SKM-1 (cell line): ENCODE results near the gene PUS1.

Experiments
- DNase-seq: peaks from one replicate; lab custom pipeline; 2025; ENCODE audit not compliant: unreplicated experiment; lab: John Stamatoyannopoulos, UW

The PUS1 gene

DNA sequence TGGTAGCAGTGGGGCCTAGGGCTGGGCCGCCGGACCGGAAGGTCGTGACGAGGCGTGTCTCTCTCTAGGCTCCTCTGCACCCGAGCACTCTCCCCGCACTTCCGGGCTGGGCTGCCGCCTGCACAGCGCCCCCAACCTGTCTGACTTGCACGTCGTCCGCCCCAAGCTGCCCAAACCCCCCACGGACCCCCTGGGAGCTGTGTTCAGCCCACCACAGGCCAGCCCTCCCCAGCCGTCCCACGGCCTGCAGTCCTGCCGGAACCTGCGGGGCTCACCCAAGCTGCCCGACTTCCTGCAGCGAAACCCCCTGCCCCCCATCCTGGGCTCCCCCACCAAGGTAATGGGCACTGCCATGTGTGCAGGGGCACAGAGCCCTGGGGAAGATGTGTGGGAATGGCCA, 13.3 kb upstream of the PUS1 start:
- no peak for DNase-seq

DNA sequence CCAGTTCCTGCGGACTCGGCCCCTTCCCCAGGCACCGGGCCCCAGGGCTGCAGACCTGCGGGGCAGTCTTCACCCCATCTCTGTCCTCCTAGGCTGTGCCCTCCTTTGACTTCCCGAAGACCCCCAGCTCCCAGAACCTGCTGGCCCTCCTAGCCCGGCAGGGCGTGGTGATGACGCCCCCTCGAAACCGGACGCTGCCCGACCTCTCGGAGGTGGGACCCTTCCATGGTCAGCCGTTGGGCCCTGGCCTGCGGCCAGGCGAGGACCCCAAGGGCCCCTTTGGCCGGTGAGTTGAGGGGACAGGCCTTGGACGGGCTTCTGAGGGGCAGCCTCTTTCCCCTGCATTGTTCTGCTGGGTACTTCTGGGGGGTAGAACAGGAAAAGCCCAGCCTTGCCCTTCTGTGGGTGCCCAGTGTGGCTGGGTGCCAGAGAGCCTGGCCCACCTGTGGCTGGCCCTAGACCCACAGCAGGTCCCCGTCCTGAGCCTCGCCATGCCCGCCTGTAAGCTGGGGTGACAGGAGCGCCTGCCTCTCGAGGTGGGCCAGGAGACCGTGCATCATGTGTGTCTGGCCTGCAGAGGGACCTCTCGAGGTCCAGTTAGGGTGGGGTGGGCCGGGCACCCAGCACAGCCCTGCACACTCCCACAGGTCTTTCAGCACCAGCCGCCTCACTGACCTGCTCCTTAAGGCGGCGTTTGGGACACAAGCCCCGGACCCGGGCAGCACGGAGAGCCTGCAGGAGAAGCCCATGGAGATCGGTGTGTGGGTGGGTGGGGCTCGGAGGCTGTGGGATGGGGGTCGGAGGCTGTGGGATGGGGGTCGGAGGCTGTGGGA, 12.6 kb upstream of the PUS1 start:
- no peak for DNase-seq

DNA sequence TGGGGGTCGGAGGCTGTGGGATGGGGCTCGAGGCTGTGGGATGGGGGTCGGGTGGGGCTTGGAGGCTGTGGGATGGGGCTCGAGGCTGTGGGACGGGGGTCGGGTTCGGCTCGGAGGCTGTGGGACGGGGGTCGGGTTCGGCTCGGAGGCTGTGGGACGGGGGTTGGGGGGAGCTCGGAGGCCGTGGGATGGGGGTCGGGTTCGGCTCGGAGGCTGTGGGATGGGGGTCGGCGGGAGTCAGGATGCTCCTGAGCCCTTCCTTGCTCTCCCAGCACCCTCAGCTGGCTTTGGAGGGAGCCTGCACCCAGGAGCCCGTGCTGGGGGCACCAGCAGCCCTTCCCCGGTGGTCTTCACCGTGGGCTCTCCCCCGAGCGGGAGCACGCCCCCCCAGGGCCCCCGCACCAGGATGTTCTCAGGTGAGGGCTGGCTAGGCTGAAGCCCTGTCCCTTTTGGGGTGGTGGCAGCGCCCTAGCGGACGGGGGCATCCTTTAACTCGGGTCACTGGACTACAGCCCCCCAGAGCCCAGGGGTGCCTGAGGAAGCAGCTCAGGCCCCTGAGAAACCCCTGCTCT, 11.9 kb upstream of the PUS1 start:
- DNase-seq, result no peak

DNA sequence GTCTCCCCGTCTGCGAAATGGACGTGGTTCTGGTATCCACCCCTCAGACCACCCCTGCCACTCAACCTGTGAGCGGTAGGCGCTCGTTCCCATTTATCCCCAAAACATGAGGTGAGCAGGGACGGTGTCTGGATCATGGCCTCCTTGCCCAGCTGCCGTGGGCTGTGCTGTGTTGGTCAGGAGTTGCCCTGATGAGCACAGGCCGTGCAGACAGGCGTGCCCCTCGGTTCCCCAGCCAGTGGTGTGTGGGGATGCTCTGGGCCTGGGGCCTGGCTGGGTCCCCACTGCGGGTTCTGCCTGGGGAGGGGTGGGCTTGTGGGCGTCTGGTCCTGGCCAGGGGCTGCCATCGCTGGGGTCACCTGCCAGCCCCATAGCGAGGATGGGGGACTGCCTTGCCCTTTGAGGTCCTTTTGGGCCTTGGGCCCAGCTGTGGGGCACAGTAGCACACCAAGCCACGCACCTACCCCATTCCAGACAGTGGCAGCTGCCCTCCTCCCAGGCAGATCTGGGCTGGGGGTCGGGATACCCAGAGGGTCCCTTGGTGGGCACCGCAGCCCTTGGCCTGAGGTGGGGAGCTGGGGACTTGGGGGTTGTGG, 11.3 kb upstream of the PUS1 start:
- DNase-seq, result no peak

DNA sequence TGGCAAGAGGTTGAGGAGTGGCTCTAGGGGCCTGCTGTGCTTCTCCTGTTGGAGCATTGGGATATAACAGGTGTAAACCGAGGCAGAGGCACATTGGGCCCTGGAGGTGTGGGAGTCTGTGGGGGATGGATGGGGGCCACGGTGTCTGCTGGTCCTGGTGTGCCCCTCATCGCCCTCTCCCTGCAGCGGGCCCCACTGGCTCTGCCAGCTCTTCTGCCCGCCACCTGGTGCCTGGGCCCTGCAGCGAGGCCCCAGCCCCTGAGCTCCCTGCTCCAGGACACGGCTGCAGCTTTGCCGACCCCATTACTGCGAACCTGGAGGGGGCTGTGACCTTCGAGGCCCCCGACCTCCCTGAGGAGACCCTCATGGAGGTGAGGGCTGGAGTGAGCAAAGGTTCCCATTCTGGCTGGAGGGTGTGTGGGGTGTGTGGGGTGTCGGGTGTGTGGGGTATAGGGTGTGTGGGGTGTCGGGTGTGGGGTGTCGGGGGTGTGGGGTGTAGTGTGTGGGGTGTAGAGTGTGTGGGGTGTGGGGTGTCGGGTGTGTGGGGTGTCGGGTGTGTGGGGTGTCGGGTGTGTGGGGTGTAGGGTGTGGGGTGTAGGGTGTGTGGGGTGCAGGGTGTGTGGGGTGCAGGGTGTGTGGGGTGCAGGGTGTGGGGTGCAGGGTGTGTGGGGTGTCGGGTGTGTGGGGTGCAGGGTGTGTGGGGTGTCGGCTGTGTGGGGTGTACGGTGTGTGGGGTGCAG, 10.6 kb upstream of the PUS1 start:
- no peak for DNase-seq

DNA sequence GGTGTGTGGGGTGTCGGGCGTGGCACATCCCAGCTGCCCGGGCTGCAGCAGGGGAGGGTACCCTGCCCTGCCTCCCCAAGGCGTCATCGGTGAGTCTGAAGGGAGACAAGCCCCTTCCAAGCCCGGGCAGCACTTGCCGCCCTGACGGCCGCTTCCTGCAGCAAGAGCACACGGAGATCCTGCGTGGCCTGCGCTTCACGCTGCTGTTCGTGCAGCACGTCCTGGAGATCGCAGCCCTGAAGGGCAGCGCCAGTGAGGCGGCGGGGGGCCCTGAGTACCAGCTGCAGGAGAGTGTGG, 10.1 kb upstream of the PUS1 start:
- DNase-seq, result no peak

DNA sequence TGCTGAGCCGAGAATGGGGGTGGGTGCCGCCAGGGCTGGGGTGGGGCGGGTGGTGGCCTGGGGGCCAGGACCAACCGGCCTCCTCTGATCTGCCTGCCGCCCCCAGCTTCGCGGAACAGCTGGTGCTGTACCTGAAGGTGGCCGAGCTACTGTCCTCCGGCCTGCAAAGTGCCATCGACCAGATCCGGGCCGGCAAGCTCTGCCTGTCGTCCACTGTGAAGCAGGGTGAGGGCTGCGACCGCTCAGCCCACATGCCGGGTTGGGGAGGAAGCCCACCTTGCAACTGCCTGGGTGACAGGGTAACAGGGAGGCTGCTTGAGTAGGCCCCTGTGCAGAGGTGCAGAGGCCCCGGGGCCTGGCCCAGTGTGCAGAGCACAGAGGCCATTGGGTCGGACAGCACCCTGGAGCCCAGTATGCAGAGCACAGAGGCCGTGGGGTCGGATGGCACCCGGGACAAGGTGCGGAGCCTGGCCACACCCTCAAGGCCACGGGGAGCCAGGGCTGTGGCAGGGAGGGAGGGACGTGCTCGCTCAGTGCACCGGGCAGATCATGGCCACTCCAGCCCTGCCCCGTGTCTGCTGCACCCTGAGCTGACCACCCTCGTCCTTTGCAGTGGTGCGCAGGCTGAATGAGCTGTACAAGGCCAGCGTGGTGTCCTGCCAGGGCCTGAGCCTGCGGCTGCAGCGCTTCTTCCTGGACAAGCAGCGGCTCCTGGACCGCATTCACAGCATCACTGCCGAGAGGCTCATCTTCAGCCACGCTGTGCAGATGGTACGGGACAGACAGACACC, 9.5 kb upstream of the PUS1 start:
- no peak for DNase-seq

DNA sequence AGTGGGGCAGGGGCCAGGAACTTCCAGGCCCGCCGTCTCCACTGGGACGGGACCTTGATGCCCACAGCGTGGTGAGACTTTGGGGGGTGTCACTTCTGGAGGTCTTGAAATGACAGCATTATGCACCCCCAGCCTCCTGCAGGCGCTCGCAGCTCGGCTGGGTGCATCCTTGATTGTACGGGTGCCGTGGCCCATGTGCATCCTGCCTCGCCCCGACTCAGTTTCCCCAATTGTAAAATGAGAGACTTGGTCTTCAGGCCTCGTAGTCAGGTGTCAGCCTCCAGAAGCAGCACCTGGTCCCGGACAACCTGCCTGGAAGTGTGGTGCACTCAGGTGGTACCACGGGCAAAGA, 8.9 kb upstream of the PUS1 start:
- DNase-seq, result no peak

DNA sequence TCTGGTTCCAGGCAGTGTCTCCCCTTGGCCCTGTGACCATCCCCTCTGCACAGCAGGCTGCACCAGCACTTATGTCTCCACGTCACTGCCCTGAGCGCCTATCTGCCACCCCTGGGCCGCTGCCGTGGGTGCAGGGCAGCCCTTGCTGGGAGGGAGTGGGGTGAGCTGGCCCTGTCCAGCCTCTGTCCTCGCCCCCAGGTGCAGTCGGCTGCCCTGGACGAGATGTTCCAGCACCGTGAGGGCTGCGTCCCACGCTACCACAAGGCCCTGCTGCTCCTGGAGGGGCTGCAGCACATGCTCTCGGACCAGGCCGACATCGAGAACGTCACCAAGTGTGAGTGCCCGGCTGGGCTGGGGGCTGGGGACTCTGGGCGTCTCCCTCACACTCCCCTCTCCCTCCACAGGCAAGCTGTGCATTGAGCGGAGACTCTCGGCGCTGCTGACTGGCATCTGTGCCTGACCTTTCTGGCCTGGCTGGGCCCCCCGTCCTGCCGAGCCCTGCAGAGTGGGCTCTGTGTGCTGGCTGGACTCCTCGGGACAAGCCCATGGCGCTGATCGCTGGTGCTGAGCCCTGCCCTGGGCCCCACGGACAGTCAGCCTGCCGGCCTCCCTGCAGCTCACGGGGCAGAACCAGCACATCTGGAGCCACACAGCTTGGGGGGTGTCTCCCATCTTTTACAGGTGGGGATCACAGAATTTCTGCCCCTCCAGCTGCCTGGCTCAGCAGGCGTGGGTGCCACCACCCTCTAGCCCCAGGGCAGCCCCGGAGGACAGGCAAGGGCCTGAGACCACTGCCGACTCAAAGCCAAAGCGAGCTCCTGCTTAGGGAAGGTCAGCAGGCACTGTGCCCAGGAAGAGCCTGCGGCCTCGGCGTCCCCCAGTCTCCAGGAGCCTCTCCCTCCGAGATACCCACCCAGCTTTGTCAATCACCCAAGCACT, 7.9 kb upstream of the PUS1 start:
- no peak for DNase-seq

DNA sequence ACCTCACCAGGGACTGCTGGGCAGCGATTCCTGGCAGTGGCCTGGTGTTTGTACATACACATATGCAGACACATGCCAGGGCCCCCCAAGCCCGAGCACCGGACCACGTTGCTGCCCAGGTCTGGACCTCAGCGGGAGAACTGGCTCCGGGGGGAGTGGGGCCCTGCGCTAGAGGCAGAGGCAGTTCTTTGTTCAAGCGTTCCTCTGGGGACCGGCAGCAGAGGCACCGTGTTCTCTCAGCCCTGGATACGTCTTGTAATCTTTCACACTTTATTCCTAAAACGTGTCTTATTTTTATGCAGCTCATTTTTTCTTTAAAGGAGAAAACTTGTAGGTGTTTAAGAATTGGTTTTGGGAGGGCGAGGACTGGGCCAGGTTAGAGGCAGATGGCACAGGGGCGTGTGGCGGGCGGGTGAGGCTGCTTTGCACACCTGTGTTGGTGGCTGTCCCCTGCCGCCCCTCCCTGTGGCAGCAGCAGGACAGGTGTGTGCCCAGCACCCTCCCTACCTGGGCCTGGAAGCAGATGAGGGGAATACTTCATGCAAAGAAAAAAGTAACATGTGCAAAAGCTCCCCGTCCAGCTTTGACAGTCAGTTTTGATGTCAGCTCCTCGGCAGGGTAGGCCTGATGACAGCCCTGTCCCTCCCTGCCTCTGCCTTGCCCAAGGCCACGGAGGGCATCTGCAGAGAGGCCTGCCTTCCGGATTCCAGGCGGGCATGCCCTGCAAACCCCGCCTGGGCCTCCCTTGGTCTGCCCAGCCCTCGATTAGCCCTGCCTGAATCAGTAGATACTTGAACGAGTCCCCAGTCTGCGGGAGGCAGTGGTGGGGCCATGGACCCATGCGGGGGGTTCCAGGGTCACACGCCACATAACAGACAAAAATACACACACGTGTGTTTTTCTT, 7.0 kb upstream of the PUS1 start:
- DNase-seq, result no peak

DNA sequence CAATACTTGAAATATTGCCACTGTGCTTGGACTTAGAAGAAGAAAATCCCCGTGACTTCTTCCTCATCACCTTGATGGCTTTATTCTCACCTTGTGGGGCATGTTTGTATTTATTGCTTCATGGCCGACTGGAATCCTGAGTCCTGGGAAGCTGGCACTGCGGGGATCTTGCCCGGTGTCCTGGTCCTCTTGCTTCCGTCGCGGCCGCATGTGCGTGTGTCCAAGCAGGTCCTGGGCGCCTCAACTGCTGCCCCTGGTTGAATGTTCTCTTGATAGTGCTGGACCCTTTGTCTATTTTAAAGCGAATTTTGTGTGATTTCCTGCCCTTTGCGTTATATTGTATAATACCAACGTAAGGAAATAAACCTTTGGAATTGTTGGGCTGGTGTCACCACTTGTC, 6.3 kb upstream of the PUS1 start:
- no peak for DNase-seq

DNA sequence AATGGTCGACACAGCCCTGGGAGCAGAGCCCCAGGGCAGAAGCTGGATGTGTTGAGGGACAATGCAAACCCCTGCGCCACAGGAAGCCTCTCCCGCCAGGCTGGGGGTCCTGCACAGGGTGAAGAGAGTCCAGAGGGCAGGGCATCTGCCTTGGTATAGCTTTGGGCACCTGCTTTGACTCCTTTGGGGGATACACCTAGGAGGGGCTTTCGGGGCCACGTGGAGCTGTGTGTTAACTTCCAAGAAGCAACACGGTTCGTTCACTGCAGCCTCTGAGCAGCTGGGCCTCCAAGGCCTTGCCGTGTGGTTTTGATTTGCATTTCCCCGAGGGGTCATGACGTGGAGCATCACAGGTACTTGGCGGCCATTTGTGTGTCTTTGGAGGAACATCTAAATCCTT, 5.8 kb upstream of the PUS1 start:
- DNase-seq, result no peak

DNA sequence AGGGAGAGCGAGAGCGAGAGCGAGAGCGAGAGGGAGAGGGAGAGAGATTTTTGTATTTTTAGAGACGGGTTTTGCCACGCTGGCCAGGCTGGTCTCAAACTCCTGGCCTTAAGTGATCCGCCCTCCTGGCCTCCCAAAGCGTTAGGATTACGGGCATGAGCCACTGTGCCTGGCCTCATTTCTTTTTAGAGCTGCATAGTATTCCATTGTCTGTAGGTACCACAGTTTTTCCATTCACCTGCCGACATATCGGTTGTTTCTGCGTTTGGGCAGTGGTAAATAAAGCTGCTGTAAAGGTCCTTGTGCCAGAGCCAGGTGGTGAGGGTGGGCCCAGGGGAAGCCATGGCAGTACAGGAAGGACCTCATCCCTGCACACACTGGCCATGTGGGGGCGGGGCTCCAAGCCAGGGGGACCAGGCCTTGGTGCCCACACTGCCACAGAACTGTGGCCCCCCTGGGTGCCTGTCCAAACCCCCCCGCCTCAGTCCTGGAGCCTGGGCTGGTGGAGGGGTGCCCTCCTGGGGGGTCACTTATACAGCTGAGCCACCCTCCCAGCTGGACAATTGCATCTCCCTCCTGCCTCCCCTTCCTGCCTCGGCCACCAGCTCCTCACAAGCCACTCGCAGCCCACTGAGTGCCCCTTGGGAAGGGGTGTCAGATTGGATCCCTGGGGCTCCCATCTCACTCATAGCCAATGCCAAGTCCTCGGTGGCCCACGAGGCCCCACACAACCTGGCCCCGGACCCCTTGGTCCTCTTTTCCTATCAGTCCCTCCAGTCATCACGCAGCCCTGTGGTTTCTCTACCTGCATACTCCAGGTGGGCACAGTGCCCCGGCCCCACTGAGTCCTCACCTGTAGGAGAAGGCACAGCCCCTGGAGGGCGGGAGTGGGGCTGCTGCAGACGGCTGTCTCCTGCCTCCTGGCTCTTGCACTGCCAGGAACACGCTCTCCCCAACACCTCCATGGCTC, 1.7 kb upstream of the PUS1 start:
- no peak for DNase-seq

DNA sequence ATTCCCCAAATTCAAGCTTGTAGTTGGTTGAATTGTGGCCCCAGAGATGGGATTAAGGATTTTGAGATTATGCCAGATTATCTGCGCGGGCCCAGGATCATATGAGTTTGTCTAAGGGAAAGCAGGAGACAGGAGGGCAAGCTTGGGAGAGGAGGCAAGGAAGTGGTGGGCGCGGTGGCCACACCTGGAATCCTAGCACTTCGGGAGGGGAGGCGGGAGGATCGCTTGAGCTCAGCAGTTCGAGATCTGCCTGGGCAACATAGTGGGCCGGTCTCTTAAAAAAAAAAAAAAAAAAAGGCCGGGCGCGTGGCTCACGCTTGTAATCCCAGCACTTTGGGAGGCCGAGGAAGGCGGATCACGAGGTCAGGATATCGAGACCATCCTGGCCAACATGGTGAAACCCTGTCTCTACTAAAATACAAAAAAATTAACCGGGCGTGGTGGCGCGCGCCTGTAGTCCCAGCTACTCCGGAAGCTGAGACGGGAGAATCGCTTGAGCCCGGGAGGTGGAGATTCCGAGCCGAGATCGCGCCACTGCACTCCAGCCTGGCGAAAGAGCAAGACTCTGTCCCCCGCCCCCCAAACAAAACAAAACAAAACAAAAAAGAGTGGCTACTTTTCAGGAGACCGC, 881 bp upstream of the PUS1 start:
- no peak for DNase-seq

DNA sequence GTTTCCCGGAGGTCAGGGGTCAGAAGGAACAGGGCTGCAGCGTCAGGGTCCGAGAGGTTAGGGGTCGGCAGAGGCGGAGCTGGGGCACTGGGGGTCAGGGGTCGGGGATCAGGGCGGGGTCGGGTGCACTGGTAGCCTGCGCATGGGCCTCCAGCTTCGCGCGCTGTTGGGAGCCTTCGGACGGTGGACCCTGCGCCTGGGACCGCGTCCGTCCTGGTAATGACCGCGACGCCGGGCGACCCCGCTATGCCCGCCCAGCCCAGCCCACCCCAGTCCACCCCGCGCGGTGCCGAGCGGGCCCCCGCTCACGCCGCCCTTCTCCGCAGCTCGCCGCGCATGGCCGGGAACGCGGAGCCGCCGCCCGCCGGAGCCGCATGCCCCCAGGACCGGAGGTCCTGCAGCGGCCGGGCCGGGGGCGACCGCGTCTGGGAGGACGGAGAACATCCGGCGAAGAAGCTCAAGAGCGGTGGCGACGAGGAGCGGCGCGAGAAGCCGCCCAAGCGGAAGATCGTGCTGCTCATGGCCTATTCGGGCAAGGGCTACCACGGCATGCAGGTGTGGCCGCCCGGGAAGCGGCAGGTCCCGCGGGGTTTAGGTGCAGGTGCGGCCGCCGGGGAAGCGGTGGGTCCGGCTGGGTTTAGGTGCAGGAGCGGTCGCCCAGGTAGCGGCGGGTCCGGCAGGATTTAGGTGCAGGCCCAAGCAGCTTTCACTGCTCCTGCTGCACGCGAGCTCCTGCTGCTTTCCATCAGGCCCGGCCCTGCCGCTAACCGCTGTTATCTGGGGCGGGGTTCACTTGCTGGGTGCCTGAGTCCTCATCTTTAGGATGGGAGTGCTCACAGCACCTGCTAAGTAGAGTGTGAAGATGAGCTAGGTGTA, 743 bp downstream of the PUS1 start:
- DNase-seq, result no peak

DNA sequence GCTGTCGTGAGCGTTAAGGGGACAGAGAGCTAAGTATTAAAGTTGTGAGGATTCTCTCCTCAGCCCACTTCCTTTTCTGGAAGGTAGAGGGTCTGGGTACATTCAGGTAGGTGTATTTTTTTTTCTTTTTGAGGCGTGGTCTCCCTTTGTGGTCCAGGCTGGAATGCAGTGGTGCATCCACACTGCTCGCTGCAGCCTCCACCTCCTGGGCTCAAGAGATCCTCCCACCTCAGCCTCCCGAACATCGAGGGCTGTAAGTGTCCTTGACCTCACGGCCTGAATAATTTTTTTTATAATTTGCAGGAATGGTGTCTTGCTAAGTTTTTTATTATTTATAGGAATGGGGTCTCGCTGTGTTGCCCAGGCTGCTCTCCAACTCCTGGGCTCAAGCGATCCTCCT, 1.4 kb downstream of the PUS1 start:
- no peak for DNase-seq

DNA sequence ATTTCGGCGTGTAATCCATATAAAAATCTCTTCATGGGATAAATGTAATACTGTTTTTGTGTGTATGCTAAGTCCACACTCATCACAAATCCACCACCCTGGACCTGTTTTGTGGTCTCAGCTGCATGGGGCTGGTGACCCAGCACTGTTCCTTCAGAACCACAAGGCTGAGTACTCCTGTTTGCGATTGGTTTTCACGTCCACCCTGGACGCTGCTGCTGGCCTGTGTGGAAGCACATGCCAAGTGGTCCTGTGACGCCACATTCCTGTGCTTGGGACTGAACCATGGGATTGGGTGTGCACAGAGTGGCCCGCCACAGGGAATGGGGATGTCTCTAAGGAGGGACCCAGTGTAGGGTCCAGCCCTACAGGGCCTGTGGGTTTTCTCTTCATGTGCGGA, 4.3 kb downstream of the PUS1 start:
- no peak for DNase-seq
